H9 (cell line): ENCODE data around the gene TMBIM6. TPM values are rescaled to one million over a fixed set of nuclear protein-coding genes. Genes with fewer than 3 reads are reported as not detected.

Experiments
- DNase-seq: peaks from one replicate; pipeline ENCODE4 v3.0.0-alpha.2; 2017
- H2AFZ ChIP-seq: one replicate; pipeline ENCODE4 v1.6.1; 2013; ENCODE audit warnings: mild to moderate bottlenecking, low read length, control low read depth, moderate library complexity
- H2AK5ac ChIP-seq: 2 replicates; pipeline ENCODE4 v1.6.1; 2013; ENCODE audit warnings: low read length, control low read depth, mixed read lengths; ENCODE audit not compliant: insufficient read length
- H2BK120ac ChIP-seq: one replicate; pipeline ENCODE4 v1.6.1; 2013; ENCODE audit warnings: low read depth, mild to moderate bottlenecking, low read length, control low read depth, inconsistent platforms; ENCODE audit not compliant: poor library complexity, severe bottlenecking
- H2BK12ac ChIP-seq: 2 replicates; pipeline ENCODE4 v1.6.1; 2013; ENCODE audit warnings: low read length, control low read depth, mixed read lengths, low read depth; ENCODE audit not compliant: insufficient read length
- H2BK15ac ChIP-seq: 2 replicates; pipeline ENCODE4 v1.6.1; 2013; ENCODE audit warnings: low read depth, low read length, control low read depth
- H2BK20ac ChIP-seq: one replicate; pipeline ENCODE4 v1.6.1; 2013; ENCODE audit warnings: low read depth, mild to moderate bottlenecking, low read length, control low read depth, inconsistent platforms; ENCODE audit not compliant: poor library complexity, severe bottlenecking
- H2BK5ac ChIP-seq: 2 replicates; pipeline ENCODE4 v1.6.1; 2013; ENCODE audit warnings: low read length, control low read depth, mixed read lengths; ENCODE audit not compliant: insufficient read length
- H3K14ac ChIP-seq: 2 replicates; pipeline ENCODE4 v1.6.1; 2013; ENCODE audit warnings: low read length, control low read depth; ENCODE audit not compliant: insufficient read depth
- H3K18ac ChIP-seq: 2 replicates; pipeline ENCODE4 v1.6.1; 2013; ENCODE audit warnings: low read depth, mild to moderate bottlenecking, mixed read lengths, low read length, control low read depth; ENCODE audit not compliant: insufficient read length
- H3K23ac ChIP-seq: 2 replicates; pipeline ENCODE4 v1.6.1; 2013; ENCODE audit warnings: low read length, control low read depth, mixed read lengths, low read depth; ENCODE audit not compliant: insufficient read length
- H3K23me2 ChIP-seq: 2 replicates; pipeline ENCODE4 v1.6.1; 2013; ENCODE audit warnings: low read depth, mild to moderate bottlenecking, mixed read lengths, low read length, control low read depth; ENCODE audit not compliant: insufficient read length, poor library complexity, severe bottlenecking
- H3K27ac ChIP-seq: 2 replicates; pipeline ENCODE4 v1.5.1; 2013; ENCODE audit warnings: low read length, control low read depth, mixed read lengths, low read depth; ENCODE audit not compliant: insufficient read length
- H3K27me3 ChIP-seq: 2 replicates; pipeline ENCODE4 v1.6.1; 2013; ENCODE audit warnings: low read length, control low read depth, inconsistent platforms; ENCODE audit not compliant: insufficient read depth
- H3K4ac ChIP-seq: 2 replicates; pipeline ENCODE4 v1.6.1; 2013; ENCODE audit warnings: low read depth, mild to moderate bottlenecking, control low read depth, inconsistent platforms, low read length, moderate library complexity
- H3K4me1 ChIP-seq: 2 replicates; pipeline ENCODE4 v1.6.1; 2013; ENCODE audit warnings: low read length, control low read depth, inconsistent platforms; ENCODE audit not compliant: insufficient read depth
- H3K4me2 ChIP-seq: 2 replicates; pipeline ENCODE4 v1.6.1; 2013; ENCODE audit warnings: low read length, control low read depth, mixed read lengths; ENCODE audit not compliant: insufficient read length, insufficient read depth
- H3K56ac ChIP-seq: 2 replicates; pipeline ENCODE4 v1.6.1; 2013; ENCODE audit warnings: low read depth, mild to moderate bottlenecking, mixed read lengths, low read length, control low read depth; ENCODE audit not compliant: insufficient read length
- H3K79me1 ChIP-seq: 2 replicates; pipeline ENCODE4 v1.6.1; 2013; ENCODE audit warnings: low read depth, mild to moderate bottlenecking, moderate library complexity, low read length, control low read depth, inconsistent platforms; ENCODE audit not compliant: insufficient read depth, poor library complexity, severe bottlenecking
- H3K79me2 ChIP-seq: 2 replicates; pipeline ENCODE4 v1.6.1; 2013; ENCODE audit warnings: low read length, control low read depth, inconsistent platforms; ENCODE audit not compliant: insufficient read depth
- H3K9ac ChIP-seq: 2 replicates; pipeline ENCODE4 v1.6.1; 2013; ENCODE audit warnings: low read length, control low read depth, mixed read lengths; ENCODE audit not compliant: insufficient read length; ENCODE audit errors: extremely low read depth
- H3K9me3 ChIP-seq: one replicate; pipeline ENCODE4 v1.6.1; 2013; ENCODE audit warnings: low read depth, low read length, inconsistent platforms; ENCODE audit not compliant: control insufficient read depth
- H3T11ph ChIP-seq: one replicate; pipeline ENCODE4 v1.6.1; 2013; ENCODE audit warnings: mild to moderate bottlenecking, low read length, control low read depth, inconsistent platforms
- H4K20me1 ChIP-seq: one replicate; pipeline ENCODE4 v1.6.1; 2013; ENCODE audit not compliant: control insufficient read depth, insufficient read length, insufficient read depth
- H4K5ac ChIP-seq: 2 replicates; pipeline ENCODE4 v1.6.1; 2013; ENCODE audit warnings: low read depth, mild to moderate bottlenecking, mixed read lengths, low read length, control low read depth; ENCODE audit not compliant: insufficient read length
- H4K8ac ChIP-seq: replicated peaks from 2 replicates; pipeline ENCODE4 v1.6.1; 2013; ENCODE audit warnings: low read length, control low read depth, mixed read lengths, low read depth; ENCODE audit not compliant: insufficient read length
- H4K91ac ChIP-seq: 2 replicates; pipeline ENCODE4 v1.6.1; 2013; ENCODE audit warnings: low read depth, mild to moderate bottlenecking, moderate library complexity, mixed read lengths, low read length, control low read depth; ENCODE audit not compliant: insufficient read length
- H3K27ac Mint-ChIP-seq, 3 experiments: 2 replicates in 2 of 3; 3 replicates in 1 of 3; pipeline ENCODE4 v1.8.0; 2020 to 2021; ENCODE audit warnings: mixed read lengths in 3 of 3, mild to moderate bottlenecking in 1 of 3, moderate library complexity in 1 of 3
- H3K27me3 Mint-ChIP-seq: 2 replicates; pipeline ENCODE4 v1.8.0; 2021; ENCODE audit warnings: low read depth, mild to moderate bottlenecking, moderate library complexity, mixed read lengths
- H3K36me3 Mint-ChIP-seq, 3 experiments: 2 replicates in 2 of 3; 3 replicates in 1 of 3; pipeline ENCODE4 v1.8.0; 2020 to 2021; ENCODE audit warnings: low read depth in 3 of 3, mixed read lengths in 3 of 3; ENCODE audit not compliant: insufficient read depth in 1 of 3
- H3K4me1 Mint-ChIP-seq, 2 experiments: 2 replicates each; pipeline ENCODE4 v1.8.0; 2020; ENCODE audit warnings: mixed read lengths in 2 of 2
- H3K4me3 Mint-ChIP-seq, 2 experiments: 2 replicates in 1 of 2; 3 replicates in 1 of 2; pipeline ENCODE4 v1.8.0; 2020 to 2021; ENCODE audit warnings: mild to moderate bottlenecking in 2 of 2, mixed read lengths in 2 of 2, moderate library complexity in 1 of 2
- H3K9me3 Mint-ChIP-seq, 2 experiments: 2 replicates in 1 of 2; 3 replicates in 1 of 2; pipeline ENCODE4 v1.8.0; 2020; ENCODE audit warnings: mild to moderate bottlenecking in 2 of 2, mixed read lengths in 2 of 2, moderate library complexity in 1 of 2
- whole genome bisulfite sequencing: extraction: QIAGEN DNeasy Blood & Tissue Kit; methylation state at CpG from one replicate; pipeline ENCODE4 v1.1.7; 2013; ENCODE audit warnings: missing lambda C conversion rate, low lambda C conversion rate, mixed read lengths; ENCODE audit not compliant: insufficient read length; ENCODE audit errors: extremely low coverage; 5-methylcytosine and 5-hydroxymethylcytosine counted together
- total RNA-seq: library from RNA; stranded (reverse); gene quantifications from 2 replicates; pipeline ENCODE4 v1.2.1, GENCODE V29; 2021
- TF ChIP-seq, protein P1 (sequence below): fragments of 200-600 bp; sonication (generic); conservative IDR thresholded peaks from 3 replicates; pipeline ENCODE4 v1.8.0; 2021; ENCODE audit warnings: antibody characterized with exemption, mild to moderate bottlenecking

The TMBIM6 gene
- total RNA-seq, 1 experiment from 2014 or later: 362 TPM

GRCh38 chr12:49761677-49762467, 20.5 kb downstream of the TMBIM6 start:
- H3K18ac ChIP-seq: no peak overlapping the region
- H3K27ac Mint-ChIP-seq: peak overlapping the region in 1 of 3 experiments; percentile 6; a peak in 1 of 7 replicates
- no peak overlapping the region for H3K4me3 Mint-ChIP-seq
- H3K4ac ChIP-seq: no peak overlapping the region
- no peak overlapping the region for H2AFZ ChIP-seq
- WGBS: no CpG with 5 or more reads among the region's 4 CpGs
- H3T11ph ChIP-seq: no peak overlapping the region
- H4K5ac ChIP-seq: no peak overlapping the region
- no peaks in the 10 kb centered on the region for H3K9me3 ChIP-seq
- no peaks in the 10 kb centered on the region for H3K27me3 Mint-ChIP-seq
- H3K4me2 ChIP-seq: no peak overlapping the region
- H2BK20ac ChIP-seq: no peak overlapping the region
- no peak overlapping the region for H3K23ac ChIP-seq
- no peaks in the 10 kb centered on the region for H3K4me1 ChIP-seq
- H3K56ac ChIP-seq: no peak overlapping the region
- no peak overlapping the region for H3K27ac ChIP-seq
- H4K8ac ChIP-seq: no peak overlapping the region
- no peaks in the 10 kb centered on the region for H3K9me3 Mint-ChIP-seq
- no peak overlapping the region for H2BK120ac ChIP-seq
- no peaks in the 10 kb centered on the region for H3K79me1 ChIP-seq
- no peak for DNase-seq
- H4K91ac ChIP-seq: no peak overlapping the region
- no peak overlapping the region for H2BK12ac ChIP-seq
- H3K23me2 ChIP-seq: no peaks in the 10 kb centered on the region
- TF ChIP-seq, protein P1, sequence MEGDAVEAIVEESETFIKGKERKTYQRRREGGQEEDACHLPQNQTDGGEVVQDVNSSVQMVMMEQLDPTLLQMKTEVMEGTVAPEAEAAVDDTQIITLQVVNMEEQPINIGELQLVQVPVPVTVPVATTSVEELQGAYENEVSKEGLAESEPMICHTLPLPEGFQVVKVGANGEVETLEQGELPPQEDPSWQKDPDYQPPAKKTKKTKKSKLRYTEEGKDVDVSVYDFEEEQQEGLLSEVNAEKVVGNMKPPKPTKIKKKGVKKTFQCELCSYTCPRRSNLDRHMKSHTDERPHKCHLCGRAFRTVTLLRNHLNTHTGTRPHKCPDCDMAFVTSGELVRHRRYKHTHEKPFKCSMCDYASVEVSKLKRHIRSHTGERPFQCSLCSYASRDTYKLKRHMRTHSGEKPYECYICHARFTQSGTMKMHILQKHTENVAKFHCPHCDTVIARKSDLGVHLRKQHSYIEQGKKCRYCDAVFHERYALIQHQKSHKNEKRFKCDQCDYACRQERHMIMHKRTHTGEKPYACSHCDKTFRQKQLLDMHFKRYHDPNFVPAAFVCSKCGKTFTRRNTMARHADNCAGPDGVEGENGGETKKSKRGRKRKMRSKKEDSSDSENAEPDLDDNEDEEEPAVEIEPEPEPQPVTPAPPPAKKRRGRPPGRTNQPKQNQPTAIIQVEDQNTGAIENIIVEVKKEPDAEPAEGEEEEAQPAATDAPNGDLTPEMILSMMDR: no peak
- H3K14ac ChIP-seq: no peak overlapping the region
- H3K36me3 Mint-ChIP-seq: peaks cover 60 to 89% (median 72%) of the 10 kb centered on the region in 3 experiments; a peak in 6 of 7 replicates
- H3K79me2 ChIP-seq: no peaks in the 10 kb centered on the region
- no peaks in the 10 kb centered on the region for H3K27me3 ChIP-seq
- H2BK15ac ChIP-seq: no peak overlapping the region
- no peak overlapping the region for H2AK5ac ChIP-seq
- H4K20me1 ChIP-seq: no peaks in the 10 kb centered on the region
- no peak overlapping the region for H3K9ac ChIP-seq
- no peak overlapping the region for H2BK5ac ChIP-seq
- peaks cover 5 to 11% of the 10 kb centered on the region in 2 experiments; a peak in 2 of 4 replicates for H3K4me1 Mint-ChIP-seq
